Omental fat pad (tissue), 4 donors: ENCODE measurements around the gene TMEM212. TPM values are rescaled to one million over a fixed set of nuclear protein-coding genes. Genes with fewer than 3 reads are reported as not detected.

Experiments
- ATAC-seq: fragments of 150-250 bp; one replicate; pipeline ENCODE4 v1.9.1; 2016; ENCODE audit warnings: mild to moderate bottlenecking, moderate library complexity; ENCODE audit not compliant: low FRiP score
- DNase-seq: peaks from one replicate; pipeline ENCODE4 v3.0.0-alpha.2; 2019; ENCODE audit warnings: low spot score
- total RNA-seq, 4 donors: library from RNA; depleted of rRNA; stranded (reverse); fragments of >200 nt; gene quantifications; one replicate each; pipeline ENCODE4 v1.1.0, GENCODE V29; 2016
- TF ChIP-seq, protein P1 (sequence below), 3 donors: fragments of 450-650 bp; IDR thresholded peaks; one replicate each; pipeline ENCODE4 v1.5.1; 2016 to 2017; ENCODE audit warnings: antibody characterized with exemption in 3 of 3, mild to moderate bottlenecking in 3 of 3, moderate library complexity in 2 of 3

The TMEM212 gene
- total RNA-seq, 4 donors from 2014 or later: not detected

DNA sequence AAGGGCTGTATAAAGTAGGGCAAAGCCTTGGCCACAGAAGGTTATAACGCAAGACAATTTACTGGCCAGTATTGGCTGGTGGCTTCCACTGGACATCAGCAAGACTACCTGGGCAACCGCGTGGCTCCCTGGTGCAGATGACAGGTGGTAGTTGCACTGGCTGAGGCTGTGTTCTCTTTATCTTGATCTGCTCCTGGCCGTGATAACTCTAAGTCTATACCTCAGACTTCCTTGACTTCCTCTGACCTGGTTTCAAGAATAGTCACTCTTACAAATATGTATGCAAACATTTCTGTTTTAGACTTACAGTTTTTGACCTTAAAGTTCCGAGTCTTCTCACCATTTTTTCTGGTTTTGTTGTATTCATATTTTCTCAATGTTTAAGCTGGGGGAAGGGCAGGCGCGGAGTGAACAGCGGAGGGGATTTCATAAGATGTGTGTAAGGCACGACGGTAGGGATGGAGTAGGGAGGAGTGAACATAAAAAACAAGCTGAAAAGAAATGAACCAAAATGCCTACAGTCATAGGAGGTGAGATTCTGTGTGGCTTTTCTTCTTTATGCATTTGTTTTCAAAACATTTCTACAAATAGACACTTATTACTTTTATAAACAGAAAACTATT lies 15.2 kb upstream of the TMEM212 start:
- TF ChIP-seq, protein P1, sequence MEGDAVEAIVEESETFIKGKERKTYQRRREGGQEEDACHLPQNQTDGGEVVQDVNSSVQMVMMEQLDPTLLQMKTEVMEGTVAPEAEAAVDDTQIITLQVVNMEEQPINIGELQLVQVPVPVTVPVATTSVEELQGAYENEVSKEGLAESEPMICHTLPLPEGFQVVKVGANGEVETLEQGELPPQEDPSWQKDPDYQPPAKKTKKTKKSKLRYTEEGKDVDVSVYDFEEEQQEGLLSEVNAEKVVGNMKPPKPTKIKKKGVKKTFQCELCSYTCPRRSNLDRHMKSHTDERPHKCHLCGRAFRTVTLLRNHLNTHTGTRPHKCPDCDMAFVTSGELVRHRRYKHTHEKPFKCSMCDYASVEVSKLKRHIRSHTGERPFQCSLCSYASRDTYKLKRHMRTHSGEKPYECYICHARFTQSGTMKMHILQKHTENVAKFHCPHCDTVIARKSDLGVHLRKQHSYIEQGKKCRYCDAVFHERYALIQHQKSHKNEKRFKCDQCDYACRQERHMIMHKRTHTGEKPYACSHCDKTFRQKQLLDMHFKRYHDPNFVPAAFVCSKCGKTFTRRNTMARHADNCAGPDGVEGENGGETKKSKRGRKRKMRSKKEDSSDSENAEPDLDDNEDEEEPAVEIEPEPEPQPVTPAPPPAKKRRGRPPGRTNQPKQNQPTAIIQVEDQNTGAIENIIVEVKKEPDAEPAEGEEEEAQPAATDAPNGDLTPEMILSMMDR (IDR thresholded peaks at IDR 0.05): no peak
- DNase-seq (no peak), ATAC-seq (no peak)

DNA sequence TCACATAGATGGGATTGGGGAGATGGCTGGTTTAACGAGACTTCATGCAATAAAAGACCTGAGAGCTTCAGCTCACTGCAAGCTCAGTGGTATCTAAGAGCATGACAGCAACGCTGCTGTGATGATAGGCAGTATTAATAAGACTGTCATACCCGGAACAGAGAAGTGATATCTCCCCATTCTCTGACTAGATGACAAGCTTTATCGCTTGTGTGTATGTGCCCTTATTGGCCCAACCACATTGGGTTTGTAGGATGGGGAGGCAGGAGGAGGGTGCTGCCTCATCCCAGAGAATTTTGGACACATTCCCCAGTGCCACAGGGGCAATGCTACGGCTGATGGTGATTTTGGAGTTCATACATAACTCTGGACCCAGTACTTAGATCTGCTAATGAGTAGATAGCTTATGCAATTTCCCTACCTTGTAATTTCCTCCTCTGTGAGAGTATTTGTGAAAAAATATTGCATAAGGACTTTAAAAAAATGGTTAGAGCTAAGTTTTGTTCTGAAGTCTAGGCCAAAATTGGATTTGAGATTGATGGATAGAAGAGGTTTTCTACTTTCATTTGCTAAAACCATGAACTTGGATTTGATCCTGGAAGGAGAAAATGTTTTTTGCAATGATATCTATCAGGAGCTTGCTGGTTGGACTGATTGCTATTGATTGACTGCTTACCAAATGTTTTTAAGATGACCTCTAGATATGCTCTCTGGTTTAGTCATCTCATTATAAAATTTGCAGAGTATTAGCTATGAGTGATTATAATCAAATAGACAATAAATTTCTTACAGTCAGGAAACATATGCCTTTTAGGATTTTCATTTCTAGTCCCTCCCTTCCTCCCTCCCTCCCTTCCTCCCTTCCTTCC lies 14.0 kb upstream of the TMEM212 start:
- DNase-seq (no peak), ATAC-seq (peak; percentile 53)
- TF ChIP-seq, protein P1 (IDR thresholded peaks at IDR 0.05): no peak

DNA sequence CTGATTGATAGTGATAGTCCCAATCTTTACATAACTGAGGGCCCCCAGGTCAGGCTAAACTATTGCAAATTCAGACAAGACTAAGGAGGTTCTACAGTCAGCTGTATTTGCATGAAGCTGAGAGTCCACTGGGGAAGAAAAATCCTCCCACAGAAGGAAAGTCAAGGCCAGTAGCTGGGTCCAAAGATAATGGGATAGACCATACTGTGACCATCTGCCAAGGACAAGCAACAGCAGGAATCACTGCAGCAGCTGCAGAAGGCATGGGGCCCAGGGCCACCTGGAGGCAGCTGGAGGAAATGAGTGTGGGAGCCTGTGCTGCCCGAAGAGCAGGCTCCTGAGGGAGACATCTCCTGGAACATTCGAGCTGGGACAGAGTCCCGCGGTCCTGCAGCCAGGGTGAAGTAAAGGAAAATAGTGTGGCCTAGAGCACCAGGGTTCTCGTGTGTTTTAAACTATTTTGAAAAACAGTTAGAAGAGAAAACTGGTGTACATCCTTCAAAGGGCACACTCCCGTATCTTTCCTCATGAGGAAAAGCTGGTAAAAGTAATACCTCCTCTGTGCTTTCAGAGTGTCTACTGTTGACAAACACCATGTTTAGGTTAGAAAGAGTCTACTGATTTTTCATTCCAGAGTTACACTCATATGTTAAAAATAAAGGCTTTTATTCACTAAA lies 13.2 kb upstream of the TMEM212 start:
- TF ChIP-seq, protein P1 (IDR thresholded peaks at IDR 0.05): peak in 1 of 3 donors; percentile 36
- DNase-seq (no peak), ATAC-seq (peak; percentile 61)

DNA sequence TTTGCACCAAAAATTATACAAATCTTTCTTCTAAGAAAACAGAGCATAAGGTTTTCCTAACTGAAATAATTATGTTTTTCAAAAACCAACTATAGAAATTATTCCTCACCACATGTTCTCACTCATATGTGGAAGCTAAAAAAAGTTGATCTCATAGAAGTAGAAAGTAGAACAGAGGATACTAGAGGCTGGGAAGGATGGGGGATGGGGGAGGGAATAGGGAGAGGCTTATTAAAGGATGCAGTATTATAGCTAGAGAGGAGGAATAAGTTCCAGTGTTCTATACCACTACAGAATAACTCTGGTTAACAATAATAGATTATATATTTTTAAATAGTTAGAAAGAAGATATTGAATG lies 12.7 kb upstream of the TMEM212 start:
- no peak for DNase-seq

DNA sequence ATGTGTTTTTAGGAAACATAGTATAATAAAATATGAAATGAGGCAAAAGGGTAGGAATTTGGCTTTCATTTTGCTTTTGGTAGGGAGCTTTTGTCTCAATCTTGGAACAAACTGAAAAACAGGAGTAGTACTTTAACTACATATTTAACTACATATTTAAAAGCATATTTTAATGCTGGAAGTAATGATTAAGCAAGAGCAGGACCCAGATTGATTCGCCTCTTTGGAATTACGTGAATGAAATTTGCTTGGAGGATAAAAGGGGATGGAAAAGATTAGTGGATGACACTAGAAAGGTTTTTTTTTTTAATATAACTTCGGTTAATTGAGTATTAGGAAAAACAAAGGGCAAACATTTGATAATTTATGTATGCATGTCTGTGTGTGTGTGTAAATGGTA lies 11.2 kb upstream of the TMEM212 start:
- DNase-seq: no peak
- no peak for ATAC-seq
- TF ChIP-seq, protein P1 (IDR thresholded peaks at IDR 0.05): no peak

More for the DNA sequence above, 12.7 kb upstream of the TMEM212 start:
- no peak for ATAC-seq
- TF ChIP-seq, protein P1 (IDR thresholded peaks at IDR 0.05): no peak

DNA sequence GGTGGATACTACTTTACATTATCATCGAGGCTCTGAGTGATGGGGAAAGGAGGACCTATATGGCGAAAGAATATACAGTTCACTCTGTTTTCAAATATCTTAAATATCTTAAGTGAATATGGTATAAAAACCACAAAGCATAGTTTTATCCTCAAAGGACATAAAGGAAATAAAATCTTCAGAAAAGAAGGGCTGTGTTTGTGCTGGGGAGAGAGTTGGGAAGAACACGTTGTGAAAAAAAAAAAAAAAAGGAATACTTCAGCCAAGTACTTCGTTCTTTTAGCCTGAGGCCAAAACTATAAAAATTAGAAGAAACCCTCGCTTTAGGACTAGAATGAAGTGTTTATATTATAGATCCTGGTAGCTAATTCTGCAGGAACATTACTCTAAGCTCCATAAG lies 10.2 kb upstream of the TMEM212 start:
- ATAC-seq (no peak), DNase-seq (no peak)
- TF ChIP-seq, protein P1 (IDR thresholded peaks at IDR 0.05): no peak
